Activated naive CD8-positive, alpha-beta T cell treated with anti-CD3 and anti-CD28 coated beads for 36 hours (primary cell): ENCODE results near the gene PIAS4. TPM values are rescaled to one million over a fixed set of nuclear protein-coding genes. Genes with fewer than 3 reads are reported as not detected.

Experiments used
- DNase-seq: peaks from one replicate; pipeline ENCODE4 v3.0.0; 2021
- H3K27ac Mint-ChIP-seq: one replicate; pipeline ENCODE4 v1.8.0; 2022; ENCODE audit warnings: mild to moderate bottlenecking, moderate library complexity, mixed read lengths
- H3K27me3 Mint-ChIP-seq: one replicate; pipeline ENCODE4 v1.8.0; 2022; ENCODE audit warnings: mild to moderate bottlenecking, mixed read lengths
- H3K36me3 Mint-ChIP-seq: one replicate; pipeline ENCODE4 v1.8.0; 2021; ENCODE audit warnings: mild to moderate bottlenecking, mixed read lengths
- H3K4me1 Mint-ChIP-seq: one replicate; pipeline ENCODE4 v1.8.0; 2021; ENCODE audit warnings: mixed read lengths
- H3K4me3 Mint-ChIP-seq: one replicate; pipeline ENCODE4 v1.8.0; 2022; ENCODE audit warnings: mild to moderate bottlenecking, moderate library complexity, mixed read lengths
- H3K9me3 Mint-ChIP-seq: one replicate; pipeline ENCODE4 v1.8.0; 2022; ENCODE audit warnings: mixed read lengths
- total RNA-seq, 2 experiments: library from RNA; stranded (reverse); gene quantifications; one replicate each; pipeline ENCODE4 v1.2.3, GENCODE V29; 2021

The PIAS4 gene
- total RNA-seq, 2 experiments from 2014 or later = 24.0 to 26.3 TPM

DNA sequence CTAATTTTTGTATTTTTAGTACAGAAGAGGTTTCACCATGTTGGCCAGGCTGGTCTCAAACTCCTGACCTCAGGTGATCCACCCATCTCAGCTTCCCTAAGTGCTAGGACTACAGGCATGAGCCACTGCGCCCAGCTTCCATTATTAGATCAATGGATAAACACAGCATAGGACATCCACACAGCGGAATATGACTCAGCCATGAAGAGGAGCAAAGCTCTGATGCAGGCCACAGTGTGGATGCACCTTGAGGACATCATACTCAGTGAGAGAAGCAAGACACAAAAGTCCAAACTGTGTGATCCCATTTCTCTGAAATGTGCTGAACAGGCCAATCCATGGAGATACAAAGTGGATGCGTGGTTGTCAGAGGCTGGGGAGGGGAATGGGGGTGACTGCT, 64.1 kb downstream of the PIAS4 start:
- no peak overlapping the region for H3K27ac Mint-ChIP-seq
- H3K4me3 Mint-ChIP-seq = no peak overlapping the region
- H3K36me3 Mint-ChIP-seq = no peaks in the 10 kb centered on the region
- H3K4me1 Mint-ChIP-seq = peaks cover 29% of the 10 kb centered on the region
- no peaks in the 10 kb centered on the region for H3K9me3 Mint-ChIP-seq
- DNase-seq = no peak
- no peaks in the 10 kb centered on the region for H3K27me3 Mint-ChIP-seq

DNA sequence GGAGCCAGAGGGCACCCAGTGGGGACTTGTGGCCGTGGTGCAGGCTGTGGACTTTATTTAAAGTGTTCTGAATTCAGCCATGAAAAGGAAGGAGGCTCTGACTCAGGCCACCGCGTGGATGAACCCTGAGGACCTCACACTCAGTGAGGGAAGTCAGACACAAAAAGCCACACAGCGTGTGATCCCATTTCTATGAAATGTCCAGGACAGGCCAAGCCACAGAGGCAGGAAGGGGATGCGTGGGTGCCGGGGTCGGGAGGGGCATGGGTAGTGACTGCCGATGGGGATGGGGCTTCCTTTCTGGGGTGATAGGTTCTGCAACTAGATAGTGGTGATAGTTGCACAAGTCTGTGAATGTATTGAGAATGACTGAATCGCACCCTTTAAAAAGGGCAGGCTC, 67.8 kb downstream of the PIAS4 start:
- Mint-ChIP-seq H3K9me3 (no peaks in the 10 kb centered on the region), H3K4me3 (no peak overlapping the region), H3K27me3 (no peaks in the 10 kb centered on the region), H3K36me3 (no peaks in the 10 kb centered on the region), H3K27ac (peak overlapping the region; percentile 74), H3K4me1 (peaks cover 27% of the 10 kb centered on the region)
- peak; percentile 43 for DNase-seq

DNA sequence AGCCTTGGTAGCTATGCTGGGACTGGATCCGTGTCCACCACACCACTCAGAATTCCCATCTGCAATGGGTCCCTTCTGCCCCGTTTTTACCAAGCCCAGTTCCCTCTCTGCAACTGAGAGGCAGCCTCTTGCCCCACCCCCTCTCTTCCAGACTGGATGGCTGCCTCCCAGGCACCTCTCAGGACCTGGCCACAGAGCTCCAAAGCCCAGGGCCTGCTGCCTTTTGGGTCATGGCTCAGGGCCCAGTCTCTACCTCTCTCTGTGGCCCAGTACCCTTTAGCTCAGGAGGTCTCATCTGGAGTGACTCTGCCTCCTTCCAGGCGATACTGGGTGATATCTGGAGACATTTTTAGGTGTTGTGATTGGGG, 69.5 kb downstream of the PIAS4 start:
- no peak for DNase-seq
- no peaks in the 10 kb centered on the region for H3K36me3 Mint-ChIP-seq
- H3K4me1 Mint-ChIP-seq = peaks cover 27% of the 10 kb centered on the region
- peak overlapping the region; percentile 34 for H3K4me3 Mint-ChIP-seq
- no peaks in the 10 kb centered on the region for H3K9me3 Mint-ChIP-seq
- H3K27ac Mint-ChIP-seq = peak overlapping the region; percentile 77
- no peaks in the 10 kb centered on the region for H3K27me3 Mint-ChIP-seq

DNA sequence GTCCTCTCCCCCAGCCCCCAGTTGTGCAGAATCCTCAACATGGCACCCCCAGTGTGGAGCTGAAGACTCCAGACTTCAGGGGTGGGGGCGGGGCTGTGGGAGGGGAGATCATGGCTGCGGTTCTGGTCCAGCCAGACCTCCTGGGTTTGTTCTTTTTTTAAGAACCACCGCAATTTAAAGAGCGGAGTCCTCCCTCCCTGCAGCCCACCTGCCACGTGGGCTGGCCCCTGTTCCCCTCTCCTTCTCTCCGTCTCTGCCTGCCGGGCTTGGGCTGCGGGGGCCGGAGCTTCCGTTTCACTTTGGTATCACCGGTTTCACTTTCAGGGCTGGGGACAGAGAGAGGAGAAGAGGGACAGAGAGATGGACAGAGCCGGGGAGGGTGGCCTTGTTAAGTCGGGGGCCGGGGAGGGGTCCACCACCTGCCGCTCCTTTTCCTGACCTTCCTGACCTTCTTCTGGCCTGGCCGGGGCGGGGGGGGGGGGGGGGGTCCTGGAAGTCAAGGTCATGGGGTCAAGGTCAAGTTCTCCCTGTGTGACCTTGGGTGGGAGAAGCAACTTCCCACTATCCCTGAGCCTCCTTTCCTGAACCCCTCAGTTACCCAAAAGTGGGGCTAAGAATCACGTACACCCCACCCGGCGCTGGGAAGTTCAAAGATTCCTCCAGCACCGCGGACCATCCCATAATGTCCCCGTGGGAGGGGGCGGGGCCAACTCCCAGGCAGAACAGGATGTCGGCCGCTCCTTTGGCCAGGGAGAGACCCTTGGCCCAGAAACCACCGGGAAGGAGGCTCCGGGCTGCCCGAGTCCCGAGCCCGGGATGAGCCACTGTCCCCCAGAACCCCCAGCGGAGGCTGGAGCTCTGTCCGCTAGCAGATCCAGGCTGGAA, 70.5 kb downstream of the PIAS4 start:
- peaks cover 27% of the 10 kb centered on the region for H3K4me1 Mint-ChIP-seq
- no peaks in the 10 kb centered on the region for H3K27me3 Mint-ChIP-seq
- H3K4me3 Mint-ChIP-seq = peak overlapping the region; percentile 65
- DNase-seq = peak; percentile 71
- no peaks in the 10 kb centered on the region for H3K9me3 Mint-ChIP-seq
- H3K36me3 Mint-ChIP-seq = no peaks in the 10 kb centered on the region
- H3K27ac Mint-ChIP-seq = peak overlapping the region; percentile 78

DNA sequence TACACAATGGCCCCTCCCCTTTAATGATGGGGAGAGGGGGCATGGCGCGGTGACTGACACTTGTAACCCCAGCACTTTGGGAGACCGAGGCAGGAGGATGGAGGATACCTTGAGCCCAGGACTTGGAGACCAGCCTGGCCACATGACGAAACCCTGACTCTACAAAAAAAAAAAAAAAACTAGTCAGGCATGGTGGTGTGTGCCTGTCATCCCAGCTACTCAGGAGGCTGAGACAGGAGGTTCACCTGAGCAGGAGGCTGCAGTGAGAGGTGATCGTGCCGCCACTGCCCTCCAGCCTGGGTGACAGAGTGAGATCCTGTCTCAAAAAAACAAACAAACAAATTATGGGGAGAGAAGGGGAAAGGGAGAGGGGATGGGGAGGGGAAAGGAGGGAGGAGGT, 72.9 kb downstream of the PIAS4 start:
- Mint-ChIP-seq H3K4me3 (no peak overlapping the region), H3K4me1 (peaks cover 28% of the 10 kb centered on the region)

DNA sequence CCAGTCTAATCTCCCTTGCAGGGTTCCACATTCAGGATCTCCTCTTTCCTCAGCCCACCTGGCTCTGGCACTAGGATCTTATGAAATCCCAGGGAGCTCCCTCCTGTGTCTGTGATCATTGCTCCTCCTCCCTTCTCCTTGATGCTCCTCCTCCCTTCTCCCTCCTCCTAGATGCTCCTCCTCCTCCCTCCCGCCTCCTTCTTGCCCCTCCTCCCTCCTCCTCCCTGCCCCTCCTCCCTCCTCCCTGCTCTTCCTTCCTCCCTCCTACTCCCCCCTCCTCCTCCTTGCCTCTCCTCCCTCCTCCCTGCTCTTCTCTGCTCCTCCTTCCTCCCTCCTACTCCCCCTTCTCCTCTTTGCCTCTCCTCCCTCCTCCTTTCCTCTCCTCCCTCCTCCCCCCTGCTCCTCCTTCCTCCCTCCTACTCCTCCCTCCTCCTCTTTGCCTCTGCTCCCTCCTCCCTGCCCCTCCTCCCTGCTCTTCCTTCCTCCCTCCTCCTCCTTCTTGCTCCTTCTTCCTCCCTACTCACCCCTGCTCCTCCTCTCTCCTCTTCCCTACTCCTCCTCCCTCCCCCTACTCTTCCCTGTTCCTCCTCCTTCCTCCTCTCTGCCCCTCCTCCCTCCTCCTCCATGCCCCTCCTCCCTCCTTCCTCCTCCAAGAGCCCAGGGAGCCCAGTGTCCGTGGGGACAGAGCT, 74.0 kb downstream of the PIAS4 start:
- no peak for DNase-seq
- peaks cover 32% of the 10 kb centered on the region for H3K4me1 Mint-ChIP-seq
- no peaks in the 10 kb centered on the region for H3K27me3 Mint-ChIP-seq
- H3K27ac Mint-ChIP-seq = no peak overlapping the region
- no peak overlapping the region for H3K4me3 Mint-ChIP-seq
- H3K9me3 Mint-ChIP-seq = no peaks in the 10 kb centered on the region
- peaks cover 1% of the 10 kb centered on the region for H3K36me3 Mint-ChIP-seq

More for the DNA sequence above, 72.9 kb downstream of the PIAS4 start:
- H3K27ac Mint-ChIP-seq = no peak overlapping the region
- H3K27me3 Mint-ChIP-seq = no peaks in the 10 kb centered on the region
- no peaks in the 10 kb centered on the region for H3K9me3 Mint-ChIP-seq
- DNase-seq = no peak
- H3K36me3 Mint-ChIP-seq = peaks cover 1% of the 10 kb centered on the region

DNA sequence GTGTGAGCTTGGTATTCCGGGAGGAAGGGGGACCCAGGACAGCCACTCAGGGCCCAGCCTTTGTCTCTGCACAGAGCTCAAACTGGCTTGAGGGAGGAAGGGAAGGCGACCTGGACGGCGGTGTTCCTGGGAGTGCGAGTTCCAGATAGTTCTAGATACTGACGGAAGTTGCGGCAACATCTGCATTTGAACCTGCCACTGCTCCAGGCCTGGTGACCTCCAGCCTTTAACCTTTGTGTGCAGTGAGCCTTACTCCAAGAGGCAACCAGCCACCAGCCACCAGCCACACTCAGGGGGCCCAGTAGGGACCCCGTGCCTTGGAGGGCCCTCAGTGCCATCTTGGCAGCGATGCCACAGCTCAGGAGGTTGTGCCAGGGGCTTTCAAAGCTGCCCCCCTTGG, 74.6 kb downstream of the PIAS4 start:
- Mint-ChIP-seq H3K27ac (no peak overlapping the region), H3K4me1 (peaks cover 31% of the 10 kb centered on the region), H3K36me3 (peaks cover 1% of the 10 kb centered on the region), H3K27me3 (no peaks in the 10 kb centered on the region), H3K4me3 (no peak overlapping the region), H3K9me3 (no peaks in the 10 kb centered on the region)
- no peak for DNase-seq

DNA sequence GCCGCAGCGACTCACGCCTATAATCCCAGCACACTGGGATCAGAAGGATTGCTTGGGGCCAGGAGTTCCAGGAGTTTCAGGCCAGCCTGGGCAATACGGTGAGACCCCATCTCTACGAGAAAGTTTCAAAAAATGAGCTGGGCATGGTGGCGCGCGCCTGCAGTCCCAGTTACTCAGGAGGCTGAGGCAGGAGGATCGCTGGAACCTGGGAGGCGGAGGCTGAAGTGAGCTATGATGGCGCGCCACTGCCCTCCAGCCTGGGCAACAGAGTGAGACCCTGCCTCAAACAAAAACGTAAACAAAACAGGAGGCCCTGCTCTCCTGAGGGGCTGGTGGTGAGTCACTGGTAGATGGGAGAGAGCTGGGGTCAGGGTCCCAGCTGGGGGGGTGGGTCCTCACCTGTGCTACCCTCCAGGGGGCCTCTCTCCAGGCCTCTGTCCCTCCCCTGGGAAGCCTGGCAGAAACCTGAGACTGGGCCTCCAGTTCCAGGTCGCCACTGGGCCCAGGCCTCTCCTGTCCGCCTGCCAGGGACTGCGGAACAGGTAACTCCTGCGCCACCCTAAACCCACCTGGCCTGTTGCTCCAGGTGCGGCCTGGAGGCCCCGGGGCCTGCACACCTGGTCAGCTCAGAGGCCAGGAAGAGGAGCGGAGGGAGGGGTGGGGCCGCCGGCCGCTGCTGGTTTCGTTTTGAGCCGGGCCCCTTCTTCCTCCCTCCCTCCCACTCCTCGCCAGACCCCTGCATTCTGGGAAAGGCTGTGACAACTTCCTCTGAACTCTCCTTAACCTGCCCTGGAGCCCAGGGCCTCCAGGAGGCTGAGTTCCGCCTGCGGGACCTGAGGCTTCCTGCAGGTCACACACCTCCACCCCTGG, 76.4 kb downstream of the PIAS4 start:
- peak overlapping the region; percentile 76 for H3K27ac Mint-ChIP-seq
- H3K4me1 Mint-ChIP-seq = peaks cover 32% of the 10 kb centered on the region
- no peaks in the 10 kb centered on the region for H3K9me3 Mint-ChIP-seq
- H3K27me3 Mint-ChIP-seq = no peaks in the 10 kb centered on the region
- peak overlapping the region; percentile 55 for H3K4me3 Mint-ChIP-seq
- peaks cover 1% of the 10 kb centered on the region for H3K36me3 Mint-ChIP-seq
- DNase-seq = peak; percentile 60

DNA sequence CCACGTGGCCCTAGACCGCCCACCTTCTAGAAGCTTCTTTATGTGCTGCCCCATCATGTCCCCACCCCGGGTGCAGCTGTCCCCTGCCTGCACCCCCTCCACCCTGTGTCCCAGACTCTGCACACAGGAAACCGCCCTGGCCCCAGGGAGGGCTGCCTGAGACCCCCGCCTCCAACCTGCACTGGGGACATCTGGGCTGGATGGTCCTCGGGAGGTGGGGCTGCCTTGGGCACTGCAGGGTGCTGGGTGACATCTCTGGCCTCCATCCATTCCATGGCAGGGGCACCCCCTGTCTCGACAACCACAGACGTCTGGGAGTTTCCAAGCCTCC, 77.0 kb downstream of the PIAS4 start:
- Mint-ChIP-seq H3K9me3 (no peaks in the 10 kb centered on the region), H3K27me3 (no peaks in the 10 kb centered on the region), H3K27ac (peak overlapping the region; percentile 76), H3K4me3 (no peak overlapping the region), H3K4me1 (peaks cover 34% of the 10 kb centered on the region), H3K36me3 (peaks cover 3% of the 10 kb centered on the region)
- DNase-seq = no peak

DNA sequence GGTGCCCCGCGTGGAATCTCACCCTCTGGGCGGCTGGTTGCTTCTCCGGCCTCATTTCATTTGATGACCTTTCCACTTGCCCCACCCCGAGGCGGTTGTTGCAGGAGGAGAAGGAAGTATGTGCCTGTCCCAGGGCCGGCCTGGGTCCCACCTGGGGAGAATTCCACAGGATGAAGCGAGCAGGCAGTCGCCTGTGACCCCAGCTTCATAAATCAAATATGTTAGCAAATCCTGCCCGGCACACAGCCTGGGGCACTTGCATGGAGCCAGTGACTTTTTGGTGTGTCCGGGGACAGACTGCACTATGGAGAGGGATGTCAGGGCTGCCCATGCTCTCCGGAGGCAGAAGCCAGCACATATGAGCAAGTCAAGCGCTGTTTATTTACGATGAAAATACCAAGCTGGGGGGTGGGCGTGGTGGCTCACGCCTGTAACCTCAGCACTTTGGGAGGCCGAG, 78.9 kb downstream of the PIAS4 start:
- H3K4me1 Mint-ChIP-seq = peaks cover 42% of the 10 kb centered on the region
- H3K36me3 Mint-ChIP-seq = peaks cover 11% of the 10 kb centered on the region
- peak overlapping the region; percentile 31 for H3K27ac Mint-ChIP-seq
- no peaks in the 10 kb centered on the region for H3K27me3 Mint-ChIP-seq
- DNase-seq = no peak
- H3K9me3 Mint-ChIP-seq = no peaks in the 10 kb centered on the region
- H3K4me3 Mint-ChIP-seq = no peak overlapping the region

DNA sequence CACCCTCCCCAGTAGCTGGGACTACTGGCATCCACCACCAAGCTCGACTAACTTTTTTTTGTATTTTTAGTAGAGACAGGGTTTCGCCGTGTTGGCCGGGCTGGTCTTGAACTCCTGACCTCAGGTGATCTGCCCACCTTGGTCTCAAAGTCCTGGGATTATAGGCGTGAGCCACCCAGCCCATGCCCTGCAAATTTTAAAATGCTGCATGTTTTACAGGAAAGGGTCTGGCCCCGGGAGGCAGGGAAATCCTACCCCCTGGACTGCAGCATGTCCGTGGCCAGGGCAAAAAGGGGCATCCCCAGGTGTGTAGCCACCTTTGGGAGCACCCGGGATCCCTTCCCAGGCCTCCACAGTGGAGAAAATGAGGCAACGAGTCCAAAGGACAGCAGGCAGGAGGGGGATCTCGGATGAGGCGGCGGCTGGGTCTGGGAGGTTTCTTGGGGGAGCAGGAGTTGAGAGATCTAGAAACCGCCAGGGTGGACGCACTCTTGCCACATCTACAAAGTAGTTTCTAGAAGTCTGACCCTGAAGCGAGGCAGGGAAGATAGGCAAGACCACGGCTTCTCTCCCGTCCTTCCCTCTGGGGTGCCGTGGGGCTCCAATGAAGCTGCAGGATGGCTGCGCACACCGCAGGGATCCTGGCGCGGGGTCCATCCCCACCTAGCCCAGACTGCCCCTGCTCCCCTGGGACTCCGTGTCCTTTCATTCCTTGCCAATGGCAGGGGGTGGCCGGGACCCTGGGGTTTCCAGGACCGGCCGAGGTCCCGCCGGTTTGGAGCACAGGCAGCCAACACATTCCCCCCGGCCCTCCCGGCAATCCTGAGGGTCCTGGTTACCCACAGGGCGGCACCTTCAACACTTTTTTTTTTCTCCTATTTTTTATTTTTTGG, 80.5 kb downstream of the PIAS4 start:
- H3K27me3 Mint-ChIP-seq = no peaks in the 10 kb centered on the region
- H3K36me3 Mint-ChIP-seq = peaks cover 11% of the 10 kb centered on the region
- no peak for DNase-seq
- H3K27ac Mint-ChIP-seq = no peak overlapping the region
- peak overlapping the region; percentile 63 for H3K4me3 Mint-ChIP-seq
- peaks cover 42% of the 10 kb centered on the region for H3K4me1 Mint-ChIP-seq
- H3K9me3 Mint-ChIP-seq = no peaks in the 10 kb centered on the region

DNA sequence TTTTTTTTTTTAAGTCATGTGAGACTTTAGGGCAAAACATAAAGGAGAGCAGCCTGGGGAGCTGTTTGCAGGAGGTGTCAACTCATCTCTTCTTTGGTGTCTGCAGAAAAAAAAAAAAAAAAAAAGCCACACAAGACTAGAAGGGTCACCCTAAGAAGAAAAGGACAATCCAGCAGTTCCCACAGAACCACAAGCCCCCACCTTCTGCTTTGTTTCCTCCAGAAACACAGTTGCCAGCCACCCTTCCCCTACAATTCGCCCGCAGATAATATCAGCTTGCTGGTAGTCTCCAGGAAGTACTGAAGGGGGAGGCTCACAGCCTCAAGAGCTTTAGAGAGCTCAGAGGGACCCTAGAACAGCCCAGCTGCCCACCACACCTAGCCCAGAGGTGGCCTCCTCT, 81.4 kb downstream of the PIAS4 start:
- peaks cover 41% of the 10 kb centered on the region for H3K4me1 Mint-ChIP-seq
- H3K36me3 Mint-ChIP-seq = peaks cover 16% of the 10 kb centered on the region
- DNase-seq = no peak
- H3K27me3 Mint-ChIP-seq = no peaks in the 10 kb centered on the region
- peak overlapping the region; percentile 77 for H3K4me3 Mint-ChIP-seq
- H3K27ac Mint-ChIP-seq = peak overlapping the region; percentile 92
- H3K9me3 Mint-ChIP-seq = no peaks in the 10 kb centered on the region
